ENCODE data around the gene ZW10. TPM values are rescaled to one million over a fixed set of nuclear protein-coding genes. Genes with fewer than 3 reads are reported as not detected.

ZW10 gene
- total and polyA plus RNA-seq, 2 donors (not counting 1 experiment from before 2014, with no cell fraction given): 4.8 to 11.9 TPM

DNA sequence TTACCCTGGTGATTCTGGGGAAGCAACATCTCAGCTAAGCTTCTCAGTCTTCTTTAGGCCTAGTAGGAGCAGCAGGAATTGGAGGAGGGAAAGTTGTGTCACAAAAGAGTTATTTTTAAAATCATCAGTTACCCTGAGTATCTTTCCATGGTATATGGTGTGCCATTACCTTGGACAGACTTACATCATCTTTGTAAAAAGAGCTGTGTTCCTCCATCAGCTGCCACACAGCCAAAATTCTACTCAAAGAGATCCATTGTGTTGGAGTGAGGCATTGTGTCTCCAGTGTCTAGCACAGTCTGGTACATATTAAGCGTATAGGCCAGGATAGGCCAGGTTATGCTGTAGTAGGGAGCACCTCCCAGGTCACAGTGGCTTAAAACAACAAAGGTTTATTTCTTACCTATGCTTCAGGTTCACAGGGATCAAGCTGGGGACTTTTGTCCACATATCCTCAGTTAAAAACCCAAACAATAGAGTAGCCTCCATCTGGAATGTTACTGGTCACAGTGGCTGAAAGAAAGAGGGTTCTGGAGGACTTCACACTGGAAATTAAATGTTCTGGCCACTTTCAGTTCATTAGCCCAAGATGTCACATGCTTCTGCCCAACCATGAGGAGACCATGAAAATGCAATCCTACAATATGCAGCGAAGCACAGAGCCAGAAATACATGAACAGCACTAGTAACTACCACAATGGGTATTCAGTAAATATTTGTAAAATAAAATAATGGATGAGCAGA, 57.4 kb downstream of the ZW10 start:
- no peak overlapping the region for H3K4me3 ChIP-seq (ENCODE audit: control extremely low read depth in 1 of 5, extremely low read depth in 1 of 5, insufficient read depth in 1 of 5, low read depth in 2 of 5, low read length in 4 of 5)
- Mint-ChIP-seq H3K27ac (no peak overlapping the region), H3K4me1 (no peaks in the 10 kb centered on the region), H3K4me3 (no peak overlapping the region), H3K27me3 (no peaks in the 10 kb centered on the region), H3K9me3 (ENCODE audit: insufficient read depth) (peaks cover 2% of the 10 kb centered on the region)
- peaks cover 0 to 10% (median 0%) of the 10 kb centered on the region in 3 donors for H3K9me3 ChIP-seq (ENCODE audit: control extremely low read depth in 1 of 3, control insufficient read depth in 2 of 3, insufficient read depth in 1 of 3, low read length in 2 of 3)
- no peak overlapping the region for H2AFZ ChIP-seq (ENCODE audit: insufficient read depth, low read depth, low read length, poor library complexity, severe bottlenecking)
- ChIA-PET POLR2A (interaction anchor here (0.5 kb wide), 1 partner anchor 62 kb away, joined by 5 read pairs; no protein-coding TSS in a partner anchor), CTCF (no interaction called here)
- no peak overlapping the region for H3K27ac ChIP-seq (ENCODE audit: low read length in 2 of 2)
- no CpG with 5 or more reads among the region's 2 CpGs for WGBS (ENCODE audit: insufficient coverage)
- no peaks in the 10 kb centered on the region for H3K4me1 ChIP-seq (ENCODE audit: control insufficient read depth in 2 of 2, insufficient read depth in 2 of 2, low read length in 2 of 2)
- ATAC-seq (ENCODE audit: low read depth) (no peak), DNase-seq (no peak)
- no peak overlapping the region for H3K9ac ChIP-seq (ENCODE audit: low read length)
- H4K20me1 ChIP-seq (ENCODE audit: control insufficient read depth, insufficient read depth, low read length, poor library complexity, severe bottlenecking): no peaks in the 10 kb centered on the region
- no peak for TF ChIP-seq EZH2 (IDR thresholded peaks at IDR 0.05; ENCODE audit: borderline replicate concordance, insufficient read depth, low read depth, low read length, poor library complexity, severe bottlenecking)
- no peak for TF ChIP-seq CTCF (IDR thresholded peaks at IDR 0.05)
- H3K4me2 ChIP-seq (replicated peaks; ENCODE audit: low read depth, low read length, poor library complexity, severe bottlenecking): no peak overlapping the region
- no peaks in the 10 kb centered on the region for H3K36me3 ChIP-seq (replicated peaks in 1 of 2; ENCODE audit: control extremely low read depth in 1 of 2, control insufficient read depth in 1 of 2, extremely low read depth in 1 of 2, insufficient read depth in 2 of 2, low read length in 1 of 2)
- intact Hi-C loops (cut with micrococcal nuclease): no loop called here
- H3K79me2 ChIP-seq (ENCODE audit: control insufficient read depth, insufficient read depth, low read length): no peaks in the 10 kb centered on the region
- no peaks in the 10 kb centered on the region for H3K27me3 ChIP-seq (replicated peaks in 1 of 4; ENCODE audit: control extremely low read depth in 1 of 4, control insufficient read depth in 3 of 4, insufficient read depth in 4 of 4, low read length in 3 of 4)

- no peak for ATAC-seq (ENCODE audit: low read depth)
- Mint-ChIP-seq H3K4me1 (no peaks in the 10 kb centered on the region), H3K27me3 (no peaks in the 10 kb centered on the region), H3K27ac (no peak overlapping the region), H3K9me3 (ENCODE audit: insufficient read depth) (peaks cover 2% of the 10 kb centered on the region), H3K4me3 (no peak overlapping the region)
- 100% methylated on average over 1 of the region's 1 CpG for WGBS (ENCODE audit: insufficient coverage)
- Histone ChIP-seq H3K4me1 (ENCODE audit: control insufficient read depth in 2 of 2, insufficient read depth in 2 of 2, low read length in 2 of 2) (no peaks in the 10 kb centered on the region), H3K4me2 (replicated peaks; ENCODE audit: low read depth, low read length, poor library complexity, severe bottlenecking) (no peak overlapping the region), H3K9me3 (ENCODE audit: control extremely low read depth in 1 of 3, control insufficient read depth in 2 of 3, insufficient read depth in 1 of 3, low read length in 2 of 3) (peaks cover 0 to 10% (median 0%) of the 10 kb centered on the region in 3 donors), H3K79me2 (ENCODE audit: control insufficient read depth, insufficient read depth, low read length) (no peaks in the 10 kb centered on the region), H3K36me3 (replicated peaks in 1 of 2; ENCODE audit: control extremely low read depth in 1 of 2, control insufficient read depth in 1 of 2, extremely low read depth in 1 of 2, insufficient read depth in 2 of 2, low read length in 1 of 2) (no peaks in the 10 kb centered on the region), H3K27me3 (replicated peaks in 1 of 4; ENCODE audit: control extremely low read depth in 1 of 4, control insufficient read depth in 3 of 4, insufficient read depth in 4 of 4, low read length in 3 of 4) (no peaks in the 10 kb centered on the region), H2AFZ (ENCODE audit: insufficient read depth, low read depth, low read length, poor library complexity, severe bottlenecking) (no peak overlapping the region), H4K20me1 (ENCODE audit: control insufficient read depth, insufficient read depth, low read length, poor library complexity, severe bottlenecking) (no peaks in the 10 kb centered on the region), H3K4me3 (ENCODE audit: control extremely low read depth in 1 of 5, extremely low read depth in 1 of 5, insufficient read depth in 1 of 5, low read depth in 2 of 5, low read length in 4 of 5) (no peak overlapping the region), H3K27ac (ENCODE audit: low read length in 2 of 2) (no peak overlapping the region), H3K9ac (ENCODE audit: low read length) (no peak overlapping the region)
- no peak for DNase-seq
- CTCF ChIA-PET: no interaction called here
- POLR2A ChIA-PET: no interaction called here
- TF ChIP-seq CTCF (IDR thresholded peaks at IDR 0.05): no peak
- TF ChIP-seq EZH2 (IDR thresholded peaks at IDR 0.05; ENCODE audit: borderline replicate concordance, insufficient read depth, low read depth, low read length, poor library complexity, severe bottlenecking): no peak
- intact Hi-C loops (cut with micrococcal nuclease): no loop called here
Observed at GRCh38 chr11:113715273-113715672, 58.2 kb downstream of the ZW10 start.
